ENCODE data around the gene ANO4.

DNA sequence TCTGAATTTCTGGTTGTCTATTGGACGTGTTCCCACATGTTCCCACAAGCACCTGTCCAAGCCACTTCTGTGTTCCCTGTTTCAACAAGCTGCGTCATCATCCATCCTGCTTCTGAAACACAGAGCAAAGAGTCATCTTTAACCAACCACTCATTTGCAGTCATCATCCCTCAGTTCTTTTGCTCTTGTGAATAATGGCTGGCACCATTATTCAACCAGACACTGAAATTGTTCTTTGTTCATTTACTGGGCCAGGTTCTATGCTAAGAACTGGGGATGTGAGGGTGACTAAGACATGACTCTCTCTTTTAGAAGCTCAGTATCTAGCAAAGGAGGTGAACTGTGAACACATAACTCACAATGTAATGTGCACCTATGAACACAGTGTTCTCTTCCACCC is 40.7 kb upstream of the ANO4 start:
- TF ChIP-seq REPIN1 (tag by site-specific recombination; IDR thresholded peaks at IDR 0.05; ENCODE audit: low read depth) (no peak), ZIC2 (tag by site-specific recombination; IDR thresholded peaks at IDR 0.05) (no peak), CTCF (tag by site-specific recombination; IDR thresholded peaks at IDR 0.05) (no peak), HOXD13 (CRISPR knock-in tag; IDR thresholded peaks at IDR 0.05; ENCODE audit: borderline replicate concordance) (no peak), ZNF157 (tag by site-specific recombination; IDR thresholded peaks at IDR 0.05) (no peak)
- TF ChIP-seq, protein P1, sequence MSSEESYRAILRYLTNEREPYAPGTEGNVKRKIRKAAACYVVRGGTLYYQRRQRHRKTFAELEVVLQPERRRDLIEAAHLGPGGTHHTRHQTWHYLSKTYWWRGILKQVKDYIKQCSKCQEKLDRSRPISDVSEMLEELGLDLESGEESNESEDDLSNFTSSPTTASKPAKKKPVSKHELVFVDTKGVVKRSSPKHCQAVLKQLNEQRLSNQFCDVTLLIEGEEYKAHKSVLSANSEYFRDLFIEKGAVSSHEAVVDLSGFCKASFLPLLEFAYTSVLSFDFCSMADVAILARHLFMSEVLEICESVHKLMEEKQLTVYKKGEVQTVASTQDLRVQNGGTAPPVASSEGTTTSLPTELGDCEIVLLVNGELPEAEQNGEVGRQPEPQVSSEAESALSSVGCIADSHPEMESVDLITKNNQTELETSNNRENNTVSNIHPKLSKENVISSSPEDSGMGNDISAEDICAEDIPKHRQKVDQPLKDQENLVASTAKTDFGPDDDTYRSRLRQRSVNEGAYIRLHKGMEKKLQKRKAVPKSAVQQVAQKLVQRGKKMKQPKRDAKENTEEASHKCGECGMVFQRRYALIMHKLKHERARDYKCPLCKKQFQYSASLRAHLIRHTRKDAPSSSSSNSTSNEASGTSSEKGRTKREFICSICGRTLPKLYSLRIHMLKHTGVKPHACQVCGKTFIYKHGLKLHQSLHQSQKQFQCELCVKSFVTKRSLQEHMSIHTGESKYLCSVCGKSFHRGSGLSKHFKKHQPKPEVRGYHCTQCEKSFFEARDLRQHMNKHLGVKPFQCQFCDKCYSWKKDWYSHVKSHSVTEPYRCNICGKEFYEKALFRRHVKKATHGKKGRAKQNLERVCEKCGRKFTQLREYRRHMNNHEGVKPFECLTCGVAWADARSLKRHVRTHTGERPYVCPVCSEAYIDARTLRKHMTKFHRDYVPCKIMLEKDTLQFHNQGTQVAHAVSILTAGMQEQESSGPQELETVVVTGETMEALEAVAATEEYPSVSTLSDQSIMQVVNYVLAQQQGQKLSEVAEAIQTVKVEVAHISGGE (tag by site-specific recombination; conservative IDR thresholded peaks at IDR 0.05; ENCODE audit: low read depth), result no peak

Measured in HEK293 (cell line).